Thoracic aorta (tissue), 2 donors: ENCODE data around the gene FGGY. TPM values are rescaled to one million over a fixed set of nuclear protein-coding genes. Genes with fewer than 3 reads are reported as not detected.
A peak's percentile ranks its signal among the peaks of the same experiment; 100 is the strongest.

Experiments
- ATAC-seq: fragments of 150-250 bp; one replicate; pipeline ENCODE4 v1.8.0; 2017; ENCODE audit warnings: low read depth; ENCODE audit not compliant: insufficient number of reproducible peaks, low FRiP score
- DNase-seq: peaks from one replicate; pipeline ENCODE4 v3.0.0-alpha.2; 2020; ENCODE audit warnings: low spot score
- H3K27ac ChIP-seq, 2 donors: fragments of 200-600 bp; sonication (generic); 1 replicate in 1 of 2; 2 replicates in 1 of 2; pipeline ENCODE4 v1.5.1; 2016; ENCODE audit warnings: mild to moderate bottlenecking in 2 of 2, moderate library complexity in 2 of 2
- H3K27me3 ChIP-seq: fragments of 200-600 bp; sonication (generic); replicated peaks from 2 replicates; pipeline ENCODE4 v1.6.0; 2016; ENCODE audit warnings: mild to moderate bottlenecking; ENCODE audit not compliant: insufficient read depth
- H3K36me3 ChIP-seq: fragments of 200-600 bp; sonication (generic); one replicate; pipeline ENCODE4 v1.5.1; 2016
- H3K4me1 ChIP-seq, 2 donors: fragments of 200-600 bp; sonication (generic); 1 replicate in 1 of 2; 2 replicates in 1 of 2; pipeline versions ENCODE4 v1.5.1 to v1.6.0; 2016; ENCODE audit warnings: low read depth in 2 of 2, mild to moderate bottlenecking in 1 of 2; ENCODE audit not compliant: control insufficient read depth in 1 of 2
- H3K4me3 ChIP-seq: fragments of 200-600 bp; sonication (generic); 2 replicates; pipeline ENCODE4 v1.5.1; 2016; ENCODE audit warnings: mild to moderate bottlenecking
- H3K9me3 ChIP-seq: fragments of 200-600 bp; sonication (generic); 2 replicates; pipeline ENCODE4 v1.5.1; 2016
- total RNA-seq, 2 donors: library from RNA; depleted of rRNA; stranded (reverse); fragments of >200 nt; gene quantifications; one replicate each; pipeline versions ENCODE4 v1.1.0 to v1.2.3, GENCODE V29; 2016
- TF ChIP-seq, protein P1 (sequence below): fragments of 200-600 bp; sonication (generic); IDR thresholded peaks from one replicate; pipeline ENCODE4 v1.5.1; 2019; ENCODE audit warnings: antibody characterized with exemption

The FGGY gene
- total RNA-seq, 2 donors from 2014 or later = 6.5 to 9.9 TPM

DNA sequence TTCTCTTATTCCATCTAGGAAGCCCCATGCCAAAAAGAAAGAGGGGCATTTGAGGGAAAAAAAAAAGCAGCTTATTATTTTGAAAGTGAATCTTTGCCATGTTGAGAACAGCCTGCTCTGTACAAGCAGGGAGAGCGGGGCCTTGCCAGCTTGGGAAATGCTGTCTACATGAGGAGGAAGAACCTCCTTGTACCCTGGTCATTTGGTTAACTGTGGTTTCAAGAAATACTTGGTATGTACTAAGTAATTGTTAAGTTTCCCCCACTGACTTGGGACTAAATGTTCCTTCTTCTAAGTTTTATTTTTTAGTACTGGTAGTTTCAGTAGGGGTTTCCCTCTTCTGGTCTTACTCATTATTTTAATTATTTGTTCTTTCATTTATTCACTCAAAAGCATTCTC is 373.8 kb downstream of the FGGY start:
- Histone ChIP-seq H3K27ac (peak overlapping the region; percentile 37 to 47), H3K27me3 (no peaks in the 10 kb centered on the region), H3K4me1 (peaks cover 20 to 40% of the 10 kb centered on the region in 2 donors), H3K4me3 (no peak overlapping the region), H3K9me3 (no peaks in the 10 kb centered on the region), H3K36me3 (no peaks in the 10 kb centered on the region)
- TF ChIP-seq, protein P1, sequence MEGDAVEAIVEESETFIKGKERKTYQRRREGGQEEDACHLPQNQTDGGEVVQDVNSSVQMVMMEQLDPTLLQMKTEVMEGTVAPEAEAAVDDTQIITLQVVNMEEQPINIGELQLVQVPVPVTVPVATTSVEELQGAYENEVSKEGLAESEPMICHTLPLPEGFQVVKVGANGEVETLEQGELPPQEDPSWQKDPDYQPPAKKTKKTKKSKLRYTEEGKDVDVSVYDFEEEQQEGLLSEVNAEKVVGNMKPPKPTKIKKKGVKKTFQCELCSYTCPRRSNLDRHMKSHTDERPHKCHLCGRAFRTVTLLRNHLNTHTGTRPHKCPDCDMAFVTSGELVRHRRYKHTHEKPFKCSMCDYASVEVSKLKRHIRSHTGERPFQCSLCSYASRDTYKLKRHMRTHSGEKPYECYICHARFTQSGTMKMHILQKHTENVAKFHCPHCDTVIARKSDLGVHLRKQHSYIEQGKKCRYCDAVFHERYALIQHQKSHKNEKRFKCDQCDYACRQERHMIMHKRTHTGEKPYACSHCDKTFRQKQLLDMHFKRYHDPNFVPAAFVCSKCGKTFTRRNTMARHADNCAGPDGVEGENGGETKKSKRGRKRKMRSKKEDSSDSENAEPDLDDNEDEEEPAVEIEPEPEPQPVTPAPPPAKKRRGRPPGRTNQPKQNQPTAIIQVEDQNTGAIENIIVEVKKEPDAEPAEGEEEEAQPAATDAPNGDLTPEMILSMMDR = no peak
- DNase-seq = no peak
- no peak for ATAC-seq

DNA sequence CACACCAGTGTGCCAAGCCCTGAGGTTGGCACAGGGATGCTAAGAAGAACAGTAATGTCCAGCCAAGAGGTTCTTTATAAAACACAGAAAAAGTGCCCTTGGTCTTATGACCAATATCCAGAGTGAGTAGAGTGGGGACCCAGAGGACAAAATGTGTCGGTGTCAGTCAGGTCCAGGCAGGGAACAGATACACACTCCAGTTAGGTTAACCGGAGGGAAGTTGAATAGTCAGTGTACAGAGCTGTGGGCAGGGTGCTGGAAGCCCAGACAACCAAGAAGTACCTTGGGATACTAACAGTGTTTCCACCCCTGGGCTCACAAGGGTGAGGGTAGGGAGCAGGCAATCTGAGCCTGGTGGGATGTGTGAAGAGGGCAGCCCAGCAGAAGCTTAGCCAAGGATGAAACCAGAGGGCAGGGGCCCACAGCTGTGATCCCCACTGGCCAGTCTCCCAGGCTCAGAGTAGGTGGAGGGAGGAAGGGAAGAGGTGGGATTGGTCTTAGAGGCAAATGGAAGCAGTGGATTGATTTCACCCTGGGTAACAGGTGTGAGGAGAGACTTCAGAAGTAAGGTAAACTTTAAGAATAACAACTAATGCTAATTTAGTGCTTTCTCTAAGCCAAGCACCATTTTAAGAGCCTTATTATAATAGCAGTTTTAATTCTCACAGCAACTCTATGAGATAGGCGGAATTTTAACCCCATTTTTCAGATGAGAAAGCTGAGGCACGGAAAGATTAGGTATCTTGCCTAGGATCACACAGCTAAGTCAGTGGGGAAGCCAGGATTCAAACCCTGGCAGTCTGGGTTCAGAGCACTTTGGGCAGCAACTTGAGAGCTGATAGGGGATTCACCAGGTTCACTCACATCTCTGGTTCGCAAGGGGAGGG is 374.4 kb downstream of the FGGY start:
- Histone ChIP-seq H3K36me3 (no peaks in the 10 kb centered on the region), H3K4me3 (no peak overlapping the region), H3K27me3 (no peaks in the 10 kb centered on the region), H3K9me3 (no peaks in the 10 kb centered on the region), H3K27ac (peak overlapping the region; percentile 37 to 47), H3K4me1 (peaks cover 20 to 40% of the 10 kb centered on the region in 2 donors)
- ATAC-seq = no peak
- TF ChIP-seq, protein P1 = no peak
- DNase-seq = no peak

DNA sequence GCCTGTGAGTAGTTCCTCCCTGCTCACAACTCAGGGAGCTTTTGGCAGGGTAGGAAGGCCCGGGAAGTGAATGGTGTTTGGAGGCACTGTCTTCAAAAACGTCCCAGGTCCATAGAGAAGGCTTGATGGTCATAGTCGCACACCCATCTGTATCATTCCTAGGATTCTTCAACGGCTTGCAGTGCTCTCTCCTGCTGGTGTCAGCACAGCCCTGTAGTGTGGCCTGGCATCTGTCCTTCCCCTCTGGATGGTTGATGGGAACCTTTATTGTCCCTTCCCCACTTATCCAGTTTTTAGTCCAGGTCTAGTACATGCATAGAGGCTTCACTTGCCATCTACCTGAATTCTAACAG is 375.0 kb downstream of the FGGY start:
- TF ChIP-seq, protein P1 = no peak
- Histone ChIP-seq H3K9me3 (no peaks in the 10 kb centered on the region), H3K36me3 (no peaks in the 10 kb centered on the region), H3K4me1 (peaks cover 20 to 40% of the 10 kb centered on the region in 2 donors), H3K27me3 (no peaks in the 10 kb centered on the region), H3K27ac (no peak overlapping the region), H3K4me3 (no peak overlapping the region)
- ATAC-seq (no peak), DNase-seq (no peak)

DNA sequence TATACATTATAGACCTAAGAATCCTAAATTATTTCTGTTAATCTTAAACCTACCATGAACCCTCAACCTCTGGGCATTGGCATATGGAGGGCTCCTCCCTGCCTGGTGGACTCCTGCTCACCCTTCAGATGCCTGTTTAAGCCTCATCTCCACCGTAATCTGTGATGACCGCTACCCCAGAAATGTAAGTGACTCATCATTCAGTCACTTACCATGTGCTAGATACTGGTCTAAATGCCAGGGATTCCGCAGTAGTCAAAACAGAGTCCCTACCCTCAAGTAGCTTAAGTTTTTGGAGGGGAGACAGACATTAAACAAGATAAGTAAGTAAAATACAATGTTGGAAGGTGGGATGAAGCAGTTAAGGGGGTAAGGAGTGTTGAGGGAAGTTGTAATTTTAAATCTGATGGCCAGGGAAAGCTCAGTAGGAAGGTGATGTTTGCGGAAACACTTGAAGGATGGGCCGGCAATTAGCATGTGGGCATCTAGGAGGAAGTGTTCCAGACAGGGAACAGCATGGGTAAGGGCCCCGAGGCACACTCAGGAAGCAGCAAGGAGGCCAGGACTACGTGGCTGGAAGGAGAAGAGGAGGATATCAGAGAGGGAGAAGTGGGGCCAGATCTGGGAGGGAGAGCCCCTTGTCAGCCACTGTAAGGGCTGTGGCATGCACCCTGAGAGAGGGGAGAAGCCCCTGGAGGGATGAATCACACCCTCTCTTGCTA is 376.1 kb downstream of the FGGY start:
- TF ChIP-seq, protein P1 = no peak
- Histone ChIP-seq H3K9me3 (no peaks in the 10 kb centered on the region), H3K27ac (peak overlapping the region in 1 of 2 donors; percentile 60), H3K27me3 (no peaks in the 10 kb centered on the region), H3K4me3 (no peak overlapping the region), H3K36me3 (no peaks in the 10 kb centered on the region), H3K4me1 (peaks cover 20 to 40% of the 10 kb centered on the region in 2 donors)
- ATAC-seq = no peak
- no peak for DNase-seq
